Kidney (tissue), 14 donors: ENCODE measurements around the gene TMCO4. TPM values are rescaled to one million over a fixed set of nuclear protein-coding genes. Genes with fewer than 3 reads are reported as not detected.

Source experiments
- DNase-seq, 5 donors: peaks; one replicate each; pipeline ENCODE4 v3.0.0-alpha.2; 2013 to 2020
- FAIRE-seq: peaks from 2 replicates; lab custom pipeline; 2012; peaks lifted over from hg19 to GRCh38; lab: Jason Lieb, UNC
- H3K27ac ChIP-seq, 2 donors: one replicate each; pipeline ENCODE4 v1.7.0; 2013; ENCODE audit warnings: low read depth in 2 of 2, low read length in 2 of 2, inconsistent platforms in 1 of 2
- H3K27me3 ChIP-seq: one replicate; pipeline ENCODE4 v1.7.1; 2013; ENCODE audit warnings: low read length, inconsistent platforms; ENCODE audit not compliant: control insufficient read depth, insufficient read depth
- H3K36me3 ChIP-seq, 3 donors: one replicate each; pipeline versions ENCODE4 v1.7.0 to v1.7.1; 2013; ENCODE audit warnings: low read length in 3 of 3, control low read depth in 1 of 3, inconsistent platforms in 1 of 3; ENCODE audit not compliant: insufficient read depth in 3 of 3, control insufficient read depth in 2 of 3
- H3K4me1 ChIP-seq, 3 donors: one replicate each; pipeline versions ENCODE4 v1.7.0 to v1.7.1; 2013; ENCODE audit warnings: low read length in 3 of 3, inconsistent platforms in 1 of 3, low read depth in 1 of 3; ENCODE audit not compliant: control insufficient read depth in 2 of 3, insufficient read depth in 2 of 3
- H3K4me3 ChIP-seq, 3 donors: one replicate each; pipeline versions ENCODE4 v1.7.0 to v1.8.1; 2013; ENCODE audit warnings: low read length in 3 of 3, control low read depth in 1 of 3, inconsistent platforms in 1 of 3
- H3K9ac ChIP-seq, 3 donors: one replicate each; pipeline versions ENCODE4 v1.7.0 to v1.7.1; 2013; ENCODE audit warnings: low read length in 3 of 3, control low read depth in 1 of 3, inconsistent platforms in 1 of 3
- H3K9me3 ChIP-seq, 3 donors: one replicate each; pipeline versions ENCODE4 v1.7.0 to v1.7.1; 2013; ENCODE audit warnings: low read length in 3 of 3, control low read depth in 1 of 3, inconsistent platforms in 1 of 3; ENCODE audit not compliant: control insufficient read depth in 2 of 3, insufficient read depth in 1 of 3
- CTCF ChIP-seq: IDR thresholded peaks from 3 replicates; pipeline ENCODE4 v1.5.1; 2012; ENCODE audit warnings: mild to moderate bottlenecking, moderate library complexity, borderline replicate concordance; ENCODE audit not compliant: insufficient read depth; ENCODE audit errors: extremely low read depth
- intact Hi-C: fragments of 100-400 bp; cut with DNase I; formaldehyde crosslinking; loops from one replicate; pipeline ENCODE4 v1.11.1; 2022
- polyA plus RNA-seq: library from polyadenylated mRNA; stranded (reverse); fragments of 350-450 nt; fragmentation: Illumina TruSeq; extraction: RNeasy Lipid Tissue Mini Kit (QIAGEN cat#74804); gene quantifications from one replicate; pipeline ENCODE4 v1.2.3, GENCODE V29; 2014; ENCODE audit warnings: low read depth, low replicate concordance; ENCODE audit not compliant: insufficient read depth
- total RNA-seq: library from RNA; stranded (reverse); fragmentation: NEBNext Ultra II Directional; extraction: Animal tissue kit (Norgen Biotek cat#: 25700); gene quantifications from one replicate; pipeline ENCODE4 v1.2.1, GENCODE V29; 2021
- donor health status: control.
- donor health status: control.
- donor health status: control.
- donor health status: control.
- donor health status: control.
- donor health status: DM: yes; HTN: yes; CAD: no.
- donor health status: Normal renal cell carcinoma (clear cell type).

TMCO4 gene
- total and polyA plus RNA-seq, 2 donors from 2014 or later, result 35.0 to 36.5 TPM

GRCh38 chr1:19720973-19721372 is 78.7 kb downstream of the TMCO4 start:
- no peak for TF ChIP-seq CTCF
- Histone ChIP-seq H3K9ac (no peak overlapping the region), H3K4me1 (peaks cover 0 to 2% (median 0%) of the 10 kb centered on the region in 3 donors), H3K36me3 (peaks cover 0 to 3% (median 2%) of the 10 kb centered on the region in 3 donors), H3K27me3 (no peaks in the 10 kb centered on the region), H3K27ac (no peak overlapping the region), H3K4me3 (no peak overlapping the region), H3K9me3 (no peaks in the 10 kb centered on the region)
- intact Hi-C loops, result no loop called here
- DNase-seq, result no peak
- FAIRE-seq, result no peak

DNA sequence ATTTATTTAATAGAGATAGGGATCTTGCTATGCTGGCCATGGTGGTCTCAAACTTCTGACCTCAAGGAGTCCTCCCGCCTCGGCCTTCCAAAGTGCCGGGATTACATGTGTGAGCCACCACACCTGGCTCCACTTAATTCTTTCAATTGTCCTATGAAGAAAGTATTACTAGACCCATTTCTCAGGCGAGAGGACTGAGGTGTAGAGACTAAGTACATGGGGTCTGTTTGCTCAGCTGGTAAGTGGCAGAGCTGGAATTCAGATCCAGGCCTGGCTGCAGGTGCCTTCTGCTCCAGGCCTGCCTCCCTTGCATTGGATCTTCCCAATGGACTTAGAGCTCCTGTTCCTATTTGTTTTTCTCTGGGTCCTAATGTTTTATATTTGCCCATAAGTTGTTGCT is 79.5 kb downstream of the TMCO4 start:
- no peak for TF ChIP-seq CTCF
- FAIRE-seq (no peak), DNase-seq (no peak)
- no peak overlapping the region for H3K9ac ChIP-seq
- H3K27ac ChIP-seq, result no peak overlapping the region
- no peaks in the 10 kb centered on the region for H3K4me1 ChIP-seq
- no peaks in the 10 kb centered on the region for H3K9me3 ChIP-seq
- intact Hi-C loops, result no loop called here
- no peaks in the 10 kb centered on the region for H3K27me3 ChIP-seq
- H3K36me3 ChIP-seq, result no peaks in the 10 kb centered on the region
- no peak overlapping the region for H3K4me3 ChIP-seq

- Histone ChIP-seq H3K27ac (peak overlapping the region in 1 of 2 donors; percentile 54), H3K9ac (no peak overlapping the region), H3K9me3 (no peaks in the 10 kb centered on the region), H3K4me1 (no peaks in the 10 kb centered on the region), H3K36me3 (no peaks in the 10 kb centered on the region), H3K27me3 (no peaks in the 10 kb centered on the region), H3K4me3 (no peak overlapping the region)
- intact Hi-C loops, result no loop called here
- no peak for TF ChIP-seq CTCF
- FAIRE-seq (no peak), DNase-seq (no peak)
Observed at GRCh38 chr1:19717467-19717866, 82.2 kb downstream of the TMCO4 start.
